HepG2 (cell line): ENCODE measurements around the gene CEBPE. TPM values are rescaled to one million over a fixed set of nuclear protein-coding genes. Genes with fewer than 3 reads are reported as not detected.

ENCODE experiments used
- ATAC-seq: fragments of 200-7000 bp; cut with Tn5 transposase; 3 replicates; pipeline ENCODE4 v1.9.1; 2020; ENCODE audit warnings: mild to moderate bottlenecking, moderate library complexity
- BruUV-seq: library from RNA; stranded (reverse); fragments of 400-500 nt; replicated peaks from 2 replicates; lab custom pipeline; 2021; lab: Mats Ljungman, UMichigan
- CTCF ChIA-PET: fragments of 300-600 bp; formaldehyde crosslinking; extraction: SDS; loops from one replicate; lab custom pipeline; 2021; ENCODE audit warnings: low total read pairs, inconsistent platforms, low intra/inter-chr PET ratio; lab: Yijun Ruan, JAX
- POLR2A ChIA-PET: fragments of 350-600 bp; sonication (Branson Sonifier 250); formaldehyde crosslinking; loops from one replicate; lab custom pipeline; 2020; ENCODE audit warnings: antibody characterized with exemption, inconsistent platforms; lab: Yijun Ruan, JAX
- DNase-seq: peaks from one replicate; pipeline ENCODE4 v3.0.0-alpha.2; 2015; ENCODE audit warnings: low spot score
- FAIRE-seq: peaks from 3 replicates; lab custom pipeline; 2011; peaks lifted over from hg19 to GRCh38; lab: Jason Lieb, UNC
- H2AFZ ChIP-seq: one replicate; pipeline ENCODE4 v1.6.1; 2011; ENCODE audit warnings: low read length, inconsistent platforms
- H3K27ac ChIP-seq: fragments of 300-600 bp; 3 replicates; pipeline ENCODE4 v1.8.0; 2011; ENCODE audit warnings: mixed run types, mild to moderate bottlenecking, mixed read lengths, low read length, inconsistent platforms; ENCODE audit not compliant: insufficient read depth; ENCODE audit errors: extremely low read length
- H3K27me3 ChIP-seq, 2 experiments: fragments of 200-600 bp in 1 of 2; 2 replicates in 1 of 2; 3 replicates in 1 of 2; pipeline versions ENCODE4 v1.6.0 to v1.8.0; 2011; ENCODE audit warnings: low read length in 2 of 2, mild to moderate bottlenecking in 2 of 2, moderate library complexity in 2 of 2, inconsistent platforms in 1 of 2; ENCODE audit not compliant: insufficient read depth in 2 of 2, control insufficient read depth in 1 of 2
- H3K36me3 ChIP-seq, 2 experiments: fragments of 200-600 bp in 1 of 2; replicated peaks in 1 of 2; 2 replicates in 1 of 2; 3 replicates in 1 of 2; pipeline versions ENCODE4 v1.5.1 to v1.8.0; 2011; ENCODE audit warnings: low read length in 2 of 2, inconsistent platforms in 1 of 2; ENCODE audit not compliant: insufficient read depth in 2 of 2, control insufficient read depth in 1 of 2
- H3K4me1 ChIP-seq: 2 replicates; pipeline ENCODE4 v1.5.1; 2012; ENCODE audit warnings: low read length, inconsistent platforms; ENCODE audit not compliant: insufficient read depth
- H3K4me2 ChIP-seq: 2 replicates; pipeline ENCODE4 v1.6.0; 2011; ENCODE audit warnings: low read depth, low read length, inconsistent platforms
- H3K4me3 ChIP-seq, 3 experiments: fragments of 200-600 bp in 1 of 3; sonication (generic), shearing (Covaris generic) in 1 of 3; replicated peaks in 1 of 3; 2 replicates each; pipeline ENCODE4 v1.5.1; 2011 to 2016; ENCODE audit warnings: low read length in 3 of 3, inconsistent platforms in 2 of 3, low read depth in 2 of 3, mild to moderate bottlenecking in 2 of 3, control low read depth in 1 of 3, mixed read lengths in 1 of 3; ENCODE audit not compliant: insufficient read depth in 1 of 3
- H3K79me2 ChIP-seq: one replicate; pipeline ENCODE4 v1.6.1; 2011; ENCODE audit warnings: low read length, inconsistent platforms; ENCODE audit not compliant: insufficient read depth
- H3K9ac ChIP-seq: 2 replicates; pipeline ENCODE4 v1.6.0; 2011; ENCODE audit warnings: mild to moderate bottlenecking, low read depth, low read length, inconsistent platforms; ENCODE audit not compliant: insufficient read depth
- H3K9me3 ChIP-seq: 2 replicates; pipeline ENCODE4 v1.5.1; 2012; ENCODE audit warnings: mild to moderate bottlenecking, low read length
- H4K20me1 ChIP-seq: 2 replicates; pipeline ENCODE4 v1.6.0; 2011; ENCODE audit warnings: inconsistent platforms, mild to moderate bottlenecking, low read length, moderate library complexity; ENCODE audit not compliant: insufficient read depth
- ASH2L ChIP-seq: fragments of 300-600, 200-600 bp; sonication (generic); IDR thresholded peaks from 2 replicates; pipeline ENCODE4 v1.7.0; 2017; ENCODE audit warnings: low read depth, mild to moderate bottlenecking, moderate library complexity, mixed read lengths, low read length; ENCODE audit not compliant: insufficient read length
- ATAD3A ChIP-seq: sonication (generic); formaldehyde crosslinking; IDR thresholded peaks from 2 replicates; pipeline ENCODE4 v1.4.0; 2020; ENCODE audit warnings: missing genetic modification reagents
- HNRNPLL ChIP-seq: fragments of 200-400 bp; formaldehyde crosslinking; IDR thresholded peaks from 2 replicates; pipeline ENCODE4 v1.6.1; 2017; ENCODE audit warnings: mild to moderate bottlenecking, low read depth, low read length; ENCODE audit not compliant: poor library complexity, severe bottlenecking
- JUN ChIP-seq: sonication (generic); formaldehyde crosslinking; IDR thresholded peaks from 2 replicates; pipeline ENCODE4 v1.4.0; 2020; ENCODE audit warnings: mild to moderate bottlenecking, missing genetic modification reagents
- SP4 ChIP-seq: sonication (generic); formaldehyde crosslinking; IDR thresholded peaks from 2 replicates; pipeline ENCODE4 v1.8.1; 2023; ENCODE audit warnings: mild to moderate bottlenecking, missing genetic modification reagents
- ZNF382 ChIP-seq: sonication (generic); formaldehyde crosslinking; IDR thresholded peaks from 2 replicates; pipeline ENCODE4 v1.5.0; 2020; ENCODE audit warnings: missing genetic modification reagents, mild to moderate bottlenecking, borderline replicate concordance
- ZNF460 ChIP-seq: sonication (generic); formaldehyde crosslinking; IDR thresholded peaks from 2 replicates; pipeline ENCODE4 v1.5.1; 2020; ENCODE audit warnings: missing genetic modification reagents, mild to moderate bottlenecking, borderline replicate concordance
- ZNF766 ChIP-seq: sonication (generic); formaldehyde crosslinking; IDR thresholded peaks from 2 replicates; pipeline ENCODE4 v1.5.0; 2020; ENCODE audit warnings: missing genetic modification reagents, borderline replicate concordance
- ZNF773 ChIP-seq: sonication (generic); formaldehyde crosslinking; IDR thresholded peaks from 2 replicates; pipeline ENCODE4 v1.4.0; 2020; ENCODE audit warnings: missing genetic modification reagents, borderline replicate concordance
- WGBS: methylation state at CpG from one replicate; pipeline ENCODE4 v1.1.6; 2017; ENCODE audit warnings: low lambda C conversion rate; 5-methylcytosine and 5-hydroxymethylcytosine counted together
- in situ Hi-C: cut with HindIII; loops from 2 replicates; pipeline ENCODE4 v1.10.0; 2017; ENCODE audit warnings: low pct_unique_long_range_greater_than_20kb; ENCODE audit not compliant: extremely low pct_ligation_motif_present
- intact Hi-C: fragments of 100-400 bp; cut with micrococcal nuclease; formaldehyde crosslinking; loops from one replicate; pipeline ENCODE4 v1.10.0; 2022; ENCODE audit not compliant: unreplicated experiment
- polyA plus RNA-seq, 8 experiments: library from polyadenylated mRNA; depleted of rRNA in 3 of 8; stranded (reverse) in 7 of 8; unstranded in 1 of 8; fragments of >200 nt; fragmentation: Illumina TruSeq in 4 of 8; extraction: Trizol in 4 of 8; gene quantifications; 2 replicates each; pipeline versions ENCODE4 v1.2.1 to v1.2.3, GENCODE V29; 2011 to 2016; ENCODE audit warnings: low read depth in 4 of 8, missing spikeins in 1 of 8, mixed read lengths in 1 of 8; ENCODE audit not compliant: insufficient read depth in 1 of 8
- total RNA-seq, 5 experiments: library from RNA; depleted of rRNA; stranded (reverse); fragments of >200 nt; fragmentation: Illumina TruSeq; extraction: Trizol; gene quantifications; 2 replicates each; pipeline ENCODE4 v1.2.3, GENCODE V29; 2016; ENCODE audit warnings: low read depth in 1 of 5
- TF ChIP-seq, protein P1 (sequence below): sonication (generic); formaldehyde crosslinking; IDR thresholded peaks from 2 replicates; pipeline ENCODE4 v1.4.0; 2020; ENCODE audit warnings: mild to moderate bottlenecking, missing genetic modification reagents
- TF ChIP-seq, protein P2 (sequence below): sonication (generic); formaldehyde crosslinking; IDR thresholded peaks from 2 replicates; pipeline ENCODE4 v1.8.0; 2022; ENCODE audit warnings: mild to moderate bottlenecking, missing genetic modification reagents; ENCODE audit not compliant: insufficient replicate concordance
- TF ChIP-seq, protein P3 (sequence below): sonication (generic); formaldehyde crosslinking; conservative IDR thresholded peaks from 2 replicates; pipeline ENCODE4 v1.8.0; 2022; ENCODE audit warnings: mild to moderate bottlenecking, moderate library complexity, missing genetic modification reagents
- TF ChIP-seq, protein P4 (sequence below): sonication (generic); formaldehyde crosslinking; IDR thresholded peaks from 2 replicates; pipeline ENCODE4 v1.8.1; 2023; ENCODE audit warnings: missing genetic modification reagents, mild to moderate bottlenecking, borderline replicate concordance
- TF ChIP-seq, protein P5 (sequence below): sonication (generic); formaldehyde crosslinking; conservative IDR thresholded peaks from 2 replicates; pipeline ENCODE4 v1.8.0; 2022; ENCODE audit warnings: missing genetic modification reagents

CEBPE gene
- total and polyA plus RNA-seq, 2 of the 13 experiments (the other 11 are each of a cell fraction or from before 2014, with no cell fraction given) = 0.09 to 0.11 TPM

DNA sequence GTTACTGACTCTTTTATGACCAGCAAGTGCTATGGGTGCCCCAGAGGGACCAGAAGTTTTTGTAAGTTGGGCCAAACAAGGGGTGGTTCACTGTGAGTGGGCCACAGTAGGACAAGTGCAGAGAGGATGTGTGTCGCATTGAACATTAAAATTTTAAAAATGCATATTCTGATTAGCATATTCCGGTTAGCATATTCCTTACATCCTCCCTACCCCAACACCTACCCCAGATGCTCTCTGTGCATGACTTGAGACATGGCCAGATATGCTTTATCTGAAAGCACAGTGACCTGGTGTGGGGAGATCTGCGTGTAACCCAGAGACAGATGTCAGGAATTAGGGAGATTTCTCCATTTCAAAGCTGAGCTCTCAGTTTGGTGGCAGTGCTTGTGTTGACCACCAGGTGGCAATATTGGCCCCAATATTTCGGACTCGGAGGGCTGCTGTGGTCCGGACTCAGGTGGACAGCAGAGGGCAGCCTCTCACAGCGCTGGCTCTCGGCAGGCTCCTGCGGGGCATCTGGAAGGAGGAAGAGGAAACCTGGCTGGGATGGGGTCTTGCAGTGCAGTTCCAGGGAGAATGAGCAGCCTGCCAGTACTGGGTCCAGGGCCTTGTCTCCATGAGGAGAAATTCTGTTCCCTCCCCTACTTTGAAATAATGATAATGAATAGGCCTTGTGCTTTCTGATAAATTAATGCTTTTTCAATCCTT lies 1.6 kb upstream of the CEBPE start:
- no peak overlapping the region for H3K9ac ChIP-seq
- no peak overlapping the region for H2AFZ ChIP-seq
- no peaks in the 10 kb centered on the region for H3K9me3 ChIP-seq
- WGBS = 20% methylated on average over 9 of the region's 9 CpGs
- ChIA-PET POLR2A (interaction anchor here (1.0 kb wide), 5 partner anchors 26 to 201 kb away, joined by 3 to 17 read pairs (median 4); partner anchors contain the start of genes ACIN1, C14orf119 and PABPN1), CTCF (interaction anchor here (0.6 to 9.6 kb wide), 24 partner anchors 9 to 564 kb away, joined by 3 to 493 read pairs (median 5); partner anchors contain the start of genes ACIN1, C14orf119 and SLC7A8)
- H3K4me1 ChIP-seq = peaks cover 22% of the 10 kb centered on the region
- H3K27ac ChIP-seq = no peak overlapping the region
- H3K27me3 ChIP-seq = peaks cover 47 to 93% of the 10 kb centered on the region in 2 experiments
- no peak overlapping the region for H3K4me3 ChIP-seq
- no peak overlapping the region for H3K4me2 ChIP-seq
- H4K20me1 ChIP-seq = no peaks in the 10 kb centered on the region
- no TSS peak for BruUV-seq
- no peaks in the 10 kb centered on the region for H3K36me3 ChIP-seq
- peak; percentile 93 for DNase-seq
- in situ Hi-C loops = loop anchor here (5.0 kb wide), 1 partner anchor 67 kb away; no protein-coding TSS in a partner anchor
- peak; percentile 98 for FAIRE-seq
- H3K79me2 ChIP-seq = no peaks in the 10 kb centered on the region
- ATAC-seq = peak; percentile 83
- intact Hi-C loops = loop anchor here (1.0 to 5.0 kb wide), 3 partner anchors 67 to 262 kb away; no protein-coding TSS in a partner anchor
- TF ChIP-seq, protein P1, sequence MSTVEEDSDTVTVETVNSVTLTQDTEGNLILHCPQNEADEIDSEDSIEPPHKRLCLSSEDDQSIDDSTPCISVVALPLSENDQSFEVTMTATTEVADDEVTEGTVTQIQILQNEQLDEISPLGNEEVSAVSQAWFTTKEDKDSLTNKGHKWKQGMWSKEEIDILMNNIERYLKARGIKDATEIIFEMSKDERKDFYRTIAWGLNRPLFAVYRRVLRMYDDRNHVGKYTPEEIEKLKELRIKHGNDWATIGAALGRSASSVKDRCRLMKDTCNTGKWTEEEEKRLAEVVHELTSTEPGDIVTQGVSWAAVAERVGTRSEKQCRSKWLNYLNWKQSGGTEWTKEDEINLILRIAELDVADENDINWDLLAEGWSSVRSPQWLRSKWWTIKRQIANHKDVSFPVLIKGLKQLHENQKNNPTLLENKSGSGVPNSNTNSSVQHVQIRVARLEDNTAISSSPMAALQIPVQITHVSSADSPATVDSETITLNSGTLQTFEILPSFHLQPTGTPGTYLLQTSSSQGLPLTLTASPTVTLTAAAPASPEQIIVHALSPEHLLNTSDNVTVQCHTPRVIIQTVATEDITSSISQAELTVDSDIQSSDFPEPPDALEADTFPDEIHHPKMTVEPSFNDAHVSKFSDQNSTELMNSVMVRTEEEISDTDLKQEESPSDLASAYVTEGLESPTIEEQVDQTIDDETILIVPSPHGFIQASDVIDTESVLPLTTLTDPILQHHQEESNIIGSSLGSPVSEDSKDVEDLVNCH (CRISPR knock-in tag) = no peak
- peak; percentile 28; the same call in 1 of the 2 replicates for TF ChIP-seq SP4 (CRISPR knock-in tag)
- peak; percentile 33 for TF ChIP-seq HNRNPLL
- TF ChIP-seq ATAD3A (CRISPR knock-in tag) = no peak
- peak; percentile 89; the same call in 1 of the 2 replicates for TF ChIP-seq ZNF766 (CRISPR knock-in tag)
- TF ChIP-seq, protein P2, sequence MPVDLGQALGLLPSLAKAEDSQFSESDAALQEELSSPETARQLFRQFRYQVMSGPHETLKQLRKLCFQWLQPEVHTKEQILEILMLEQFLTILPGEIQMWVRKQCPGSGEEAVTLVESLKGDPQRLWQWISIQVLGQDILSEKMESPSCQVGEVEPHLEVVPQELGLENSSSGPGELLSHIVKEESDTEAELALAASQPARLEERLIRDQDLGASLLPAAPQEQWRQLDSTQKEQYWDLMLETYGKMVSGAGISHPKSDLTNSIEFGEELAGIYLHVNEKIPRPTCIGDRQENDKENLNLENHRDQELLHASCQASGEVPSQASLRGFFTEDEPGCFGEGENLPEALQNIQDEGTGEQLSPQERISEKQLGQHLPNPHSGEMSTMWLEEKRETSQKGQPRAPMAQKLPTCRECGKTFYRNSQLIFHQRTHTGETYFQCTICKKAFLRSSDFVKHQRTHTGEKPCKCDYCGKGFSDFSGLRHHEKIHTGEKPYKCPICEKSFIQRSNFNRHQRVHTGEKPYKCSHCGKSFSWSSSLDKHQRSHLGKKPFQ = no peak
- TF ChIP-seq ZNF460 (CRISPR knock-in tag) = no peak
- TF ChIP-seq, protein P3, sequence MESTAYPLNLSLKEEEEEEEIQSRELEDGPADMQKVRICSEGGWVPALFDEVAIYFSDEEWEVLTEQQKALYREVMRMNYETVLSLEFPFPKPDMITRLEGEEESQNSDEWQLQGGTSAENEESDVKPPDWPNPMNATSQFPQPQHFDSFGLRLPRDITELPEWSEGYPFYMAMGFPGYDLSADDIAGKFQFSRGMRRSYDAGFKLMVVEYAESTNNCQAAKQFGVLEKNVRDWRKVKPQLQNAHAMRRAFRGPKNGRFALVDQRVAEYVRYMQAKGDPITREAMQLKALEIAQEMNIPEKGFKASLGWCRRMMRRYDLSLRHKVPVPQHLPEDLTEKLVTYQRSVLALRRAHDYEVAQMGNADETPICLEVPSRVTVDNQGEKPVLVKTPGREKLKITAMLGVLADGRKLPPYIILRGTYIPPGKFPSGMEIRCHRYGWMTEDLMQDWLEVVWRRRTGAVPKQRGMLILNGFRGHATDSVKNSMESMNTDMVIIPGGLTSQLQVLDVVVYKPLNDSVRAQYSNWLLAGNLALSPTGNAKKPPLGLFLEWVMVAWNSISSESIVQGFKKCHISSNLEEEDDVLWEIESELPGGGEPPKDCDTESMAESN (CRISPR knock-in tag) = peak; percentile 89; the same call in 1 of the 2 replicates
- TF ChIP-seq, protein P4, sequence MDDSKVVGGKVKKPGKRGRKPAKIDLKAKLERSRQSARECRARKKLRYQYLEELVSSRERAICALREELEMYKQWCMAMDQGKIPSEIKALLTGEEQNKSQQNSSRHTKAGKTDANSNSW (CRISPR knock-in tag) = peak; percentile 26; the same call in 1 of the 2 replicates
- no peak for TF ChIP-seq ZNF382
- TF ChIP-seq JUN = no peak
- TF ChIP-seq ZNF773 (CRISPR knock-in tag) = no peak
- peak; percentile 11 for TF ChIP-seq ASH2L
- TF ChIP-seq, protein P5, sequence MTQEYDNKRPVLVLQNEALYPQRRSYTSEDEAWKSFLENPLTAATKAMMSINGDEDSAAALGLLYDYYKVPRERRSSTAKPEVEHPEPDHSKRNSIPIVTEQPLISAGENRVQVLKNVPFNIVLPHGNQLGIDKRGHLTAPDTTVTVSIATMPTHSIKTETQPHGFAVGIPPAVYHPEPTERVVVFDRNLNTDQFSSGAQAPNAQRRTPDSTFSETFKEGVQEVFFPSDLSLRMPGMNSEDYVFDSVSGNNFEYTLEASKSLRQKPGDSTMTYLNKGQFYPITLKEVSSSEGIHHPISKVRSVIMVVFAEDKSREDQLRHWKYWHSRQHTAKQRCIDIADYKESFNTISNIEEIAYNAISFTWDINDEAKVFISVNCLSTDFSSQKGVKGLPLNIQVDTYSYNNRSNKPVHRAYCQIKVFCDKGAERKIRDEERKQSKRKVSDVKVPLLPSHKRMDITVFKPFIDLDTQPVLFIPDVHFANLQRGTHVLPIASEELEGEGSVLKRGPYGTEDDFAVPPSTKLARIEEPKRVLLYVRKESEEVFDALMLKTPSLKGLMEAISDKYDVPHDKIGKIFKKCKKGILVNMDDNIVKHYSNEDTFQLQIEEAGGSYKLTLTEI (CRISPR knock-in tag) = no peak
